ENCODE data around the gene CSTB.

- TF ChIP-seq PATZ1 (tag by site-specific recombination; IDR thresholded peaks at IDR 0.05) (no peak; the same call in 1 of the 2 replicates), CTCF (tag by site-specific recombination; IDR thresholded peaks at IDR 0.05) (no peak), MYNN (tag by site-specific recombination; IDR thresholded peaks at IDR 0.05; ENCODE audit: borderline replicate concordance) (no peak), ZBTB6 (tag by site-specific recombination; IDR thresholded peaks at IDR 0.05) (no peak), ZNF449 (tag by site-specific recombination; IDR thresholded peaks at IDR 0.05) (no peak), ZNF324 (tag by site-specific recombination; IDR thresholded peaks at IDR 0.05) (no peak), ZNF707 (tag by site-specific recombination; IDR thresholded peaks at IDR 0.05) (no peak), ZNF521 (tag by site-specific recombination; IDR thresholded peaks at IDR 0.05) (no peak)
Observed at GRCh38 chr21:43813656-43813980, 37.5 kb upstream of the CSTB start.
